ENCODE data around the gene CLDN9.
A peak's percentile ranks its signal among the peaks of the same experiment; 100 is the strongest.
"Not testable (repeated sequence)": the region's sequence is repeated elsewhere in the genome, so short reads cannot be mapped to it uniquely, and the experiment has no call there.

The CLDN9 gene

GRCh38 chr16:3032624-3033023, 19.9 kb downstream of the CLDN9 start:
- DNase-seq (ENCODE audit: low spot score), result no peak

- no peak for DNase-seq (ENCODE audit: low spot score)
Observed at GRCh38 chr16:3035289-3035971, 22.7 kb downstream of the CLDN9 start.

DNA sequence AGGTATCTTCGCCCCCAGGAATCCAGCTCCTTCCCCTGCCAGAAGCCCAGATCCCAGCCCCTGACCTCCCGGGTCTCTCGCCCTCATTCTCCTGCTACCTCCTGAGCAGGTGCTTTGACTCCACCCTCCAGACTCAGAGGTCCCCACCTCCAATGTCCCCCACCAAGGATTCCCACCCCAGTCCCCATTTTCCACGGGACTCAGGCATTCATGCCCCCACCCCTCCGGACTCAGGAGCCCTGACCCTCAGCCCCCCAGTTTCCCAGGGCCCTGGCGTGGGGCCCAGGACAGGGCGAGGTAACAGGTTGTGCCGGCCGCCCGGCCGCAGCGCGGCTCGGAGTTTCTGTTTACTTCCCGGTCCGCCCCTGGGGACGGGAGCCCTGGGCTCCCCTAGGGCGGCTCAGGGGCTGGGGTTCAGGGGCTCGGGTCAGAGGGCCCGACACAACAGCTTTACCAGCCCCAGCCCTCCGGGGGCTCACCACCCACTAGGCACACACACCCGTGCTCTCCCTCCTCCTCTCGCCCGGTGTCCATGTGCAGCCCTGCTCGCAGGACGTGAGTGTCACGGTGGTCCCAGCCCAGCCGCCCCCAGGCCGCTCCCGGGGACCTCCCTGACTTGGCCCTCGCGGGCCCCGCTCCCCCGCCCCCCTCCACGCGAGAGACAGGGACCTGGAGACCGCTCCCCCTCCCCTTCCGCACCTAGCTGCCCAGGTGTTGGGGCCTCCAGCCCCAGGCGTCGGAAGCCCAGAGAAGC, 23.4 kb downstream of the CLDN9 start:
- no peak for DNase-seq (ENCODE audit: low spot score)

DNA sequence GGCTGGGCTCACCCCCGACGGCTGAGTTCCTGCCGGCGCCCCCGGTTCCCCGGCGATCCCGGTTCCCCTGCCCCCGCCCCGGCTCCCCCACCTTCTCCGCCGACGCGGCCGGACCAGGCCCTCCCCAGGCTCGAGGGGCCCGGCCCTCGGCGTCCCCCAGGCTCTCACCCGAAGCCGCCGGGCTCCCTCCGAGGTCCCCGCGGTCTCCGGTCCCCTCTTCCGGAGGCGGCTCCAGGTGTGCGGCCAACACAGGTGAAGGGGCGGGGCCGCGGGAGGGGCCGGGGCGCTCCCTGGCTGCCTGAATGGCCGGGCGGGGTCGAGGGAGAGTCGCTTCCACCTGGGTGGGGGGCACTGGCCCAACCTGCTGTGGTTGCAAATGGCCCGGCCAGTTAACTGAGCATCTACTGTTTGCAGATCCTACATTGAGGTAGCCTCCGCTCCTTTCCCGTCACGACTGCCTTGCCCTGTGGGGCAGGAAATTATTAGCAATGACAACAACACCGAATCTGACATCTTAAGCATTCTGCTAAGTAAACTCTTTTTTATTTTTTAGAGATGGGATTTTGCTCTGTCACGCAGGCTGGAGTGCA, 24.1 kb downstream of the CLDN9 start, which contains the start of gene BICDL2:
Gene BICDL2 (minus strand): TSS at position 219 of the 590 bp plus-strand sequence. CDS start 1,448 bp downstream, outside the sequence.
- no peak for DNase-seq (ENCODE audit: low spot score)

GRCh38 chr16:3038256-3038655, 25.5 kb downstream of the CLDN9 start:
- no peak for DNase-seq (ENCODE audit: low spot score)

GRCh38 chr16:3038896-3039295, 26.2 kb downstream of the CLDN9 start:
- DNase-seq (ENCODE audit: low spot score), result no peak

- DNase-seq (ENCODE audit: low spot score), result no peak
Observed at GRCh38 chr16:3042376-3042775, 29.7 kb downstream of the CLDN9 start.

DNA sequence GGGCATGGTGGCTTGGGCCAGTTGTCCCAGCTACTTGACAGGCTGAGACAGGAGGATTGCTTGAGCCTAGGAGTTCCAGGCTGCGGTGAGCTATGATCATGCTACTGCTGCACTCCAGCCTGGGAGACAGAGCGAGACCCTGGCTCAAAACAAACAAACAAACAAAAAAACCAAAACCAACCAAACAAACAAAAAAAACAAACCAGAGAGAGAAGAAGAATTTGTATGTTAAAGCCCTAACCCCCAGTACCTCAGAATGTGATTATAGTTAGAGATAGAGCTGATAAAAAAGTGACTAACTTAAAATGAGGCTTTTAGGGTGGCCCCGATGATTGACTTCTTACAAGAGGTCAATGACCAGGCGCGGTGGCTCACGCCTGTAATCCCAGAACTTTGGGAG, 32.0 kb downstream of the CLDN9 start:
- no peak for DNase-seq (ENCODE audit: low spot score)

DNA sequence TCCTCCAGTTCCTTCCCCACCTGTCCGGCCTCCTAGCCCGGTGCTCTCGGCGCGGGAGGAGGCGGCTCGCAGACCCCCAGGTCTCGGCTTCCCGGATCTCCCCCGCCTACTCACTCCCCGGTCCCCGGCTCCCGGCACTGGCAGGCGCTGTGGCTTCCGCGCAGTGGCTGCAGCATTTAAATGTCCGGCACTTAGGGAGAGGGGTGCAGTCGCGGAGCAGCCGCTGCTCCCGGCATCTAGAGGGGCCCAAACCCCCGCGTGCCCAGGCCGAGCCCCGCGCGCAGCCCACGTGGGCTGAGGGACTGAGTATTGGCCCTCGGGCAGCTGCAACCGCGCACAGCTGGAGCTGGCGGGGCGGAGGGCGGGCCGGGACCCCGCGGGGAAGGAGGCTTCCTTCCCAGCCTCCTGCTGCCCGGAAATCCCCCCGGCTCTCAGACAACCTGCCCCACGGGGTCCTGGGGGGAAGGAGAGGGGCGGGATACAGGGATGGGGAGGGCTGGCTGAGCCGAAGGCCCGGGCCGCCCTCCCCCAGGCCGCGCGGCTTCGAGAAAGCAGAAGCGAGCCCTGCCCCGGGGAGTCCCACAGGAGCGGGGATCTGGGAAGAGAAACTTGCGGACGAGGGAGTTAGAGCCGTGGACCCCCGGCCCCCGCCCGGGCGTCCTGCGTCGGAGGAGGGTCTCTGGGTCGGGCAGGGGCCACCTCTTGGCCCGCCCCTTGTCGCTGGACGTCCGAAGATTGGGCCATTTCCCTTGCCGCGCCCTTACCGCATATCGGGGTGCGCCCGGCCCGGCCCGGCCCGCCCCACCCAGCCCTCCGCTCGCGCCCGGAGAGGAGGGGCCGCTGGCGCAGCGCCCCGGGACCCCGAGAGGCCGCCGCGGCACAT, 33.3 kb downstream of the CLDN9 start, which contains the start of gene MMP25:
Gene MMP25 (plus strand): TSS at position 804 of the 883 bp plus-strand sequence. CDS start 357 bp downstream, outside the sequence.
- no peak for DNase-seq (ENCODE audit: low spot score)

- peak; percentile 63 for DNase-seq (ENCODE audit: low spot score)
Observed at GRCh38 chr16:3046641-3047386, 34.1 kb downstream of the CLDN9 start.

- DNase-seq (ENCODE audit: low spot score), result no peak
Observed at GRCh38 chr16:3047387-3047720, 34.6 kb downstream of the CLDN9 start.

- DNase-seq (ENCODE audit: low spot score), result no peak
Observed at GRCh38 chr16:3049921-3050481, 37.3 kb downstream of the CLDN9 start.

DNA sequence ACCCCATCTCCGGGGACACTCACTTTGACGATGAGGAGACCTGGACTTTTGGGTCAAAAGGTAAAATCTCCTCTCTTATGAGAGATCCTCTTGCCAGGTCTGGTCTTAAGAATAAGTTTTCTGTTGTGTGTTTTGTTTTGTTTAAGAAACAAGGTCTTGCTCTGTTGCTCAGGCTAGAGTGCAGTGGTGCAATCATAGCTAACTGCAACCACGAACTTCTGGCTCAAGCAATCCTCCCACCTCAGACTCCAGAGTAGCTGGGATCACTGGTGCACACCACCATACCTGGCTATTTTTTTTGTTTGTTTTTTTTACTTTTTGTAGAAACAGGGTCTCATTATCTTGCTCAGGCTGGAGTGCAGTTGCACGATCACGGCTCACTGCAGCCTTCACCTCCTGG, 37.8 kb downstream of the CLDN9 start:
- no peak for DNase-seq (ENCODE audit: low spot score)

DNA sequence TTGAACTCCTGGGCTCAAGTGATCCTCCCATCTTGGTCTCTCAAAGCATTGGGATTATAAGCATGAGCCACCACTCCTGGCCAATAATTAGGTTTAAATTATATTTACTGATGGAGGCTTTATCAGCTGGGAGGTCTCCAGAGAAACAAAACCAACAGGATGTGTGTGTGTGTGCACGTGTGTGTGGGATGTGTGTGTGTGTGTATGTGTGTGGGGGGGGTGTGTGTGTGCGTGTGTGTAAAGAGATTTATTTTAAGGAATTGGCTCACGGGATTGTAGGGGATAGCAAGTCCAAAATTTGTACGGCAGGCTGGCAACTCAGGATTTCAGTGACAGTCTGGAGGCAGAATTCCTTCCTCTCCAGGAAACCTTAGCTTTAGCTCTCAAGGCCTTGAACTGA, 38.3 kb downstream of the CLDN9 start:
- no peak for DNase-seq (ENCODE audit: low spot score)

GRCh38 chr16:3051494-3051893, 38.8 kb downstream of the CLDN9 start:
- no peak for DNase-seq (ENCODE audit: low spot score)

GRCh38 chr16:3052571-3053329, 40.0 kb downstream of the CLDN9 start:
- DNase-seq (ENCODE audit: low spot score), result not testable (repeated sequence)

- DNase-seq (ENCODE audit: low spot score), result not testable (repeated sequence)
Observed at GRCh38 chr16:3053330-3053710, 40.6 kb downstream of the CLDN9 start.

DNA sequence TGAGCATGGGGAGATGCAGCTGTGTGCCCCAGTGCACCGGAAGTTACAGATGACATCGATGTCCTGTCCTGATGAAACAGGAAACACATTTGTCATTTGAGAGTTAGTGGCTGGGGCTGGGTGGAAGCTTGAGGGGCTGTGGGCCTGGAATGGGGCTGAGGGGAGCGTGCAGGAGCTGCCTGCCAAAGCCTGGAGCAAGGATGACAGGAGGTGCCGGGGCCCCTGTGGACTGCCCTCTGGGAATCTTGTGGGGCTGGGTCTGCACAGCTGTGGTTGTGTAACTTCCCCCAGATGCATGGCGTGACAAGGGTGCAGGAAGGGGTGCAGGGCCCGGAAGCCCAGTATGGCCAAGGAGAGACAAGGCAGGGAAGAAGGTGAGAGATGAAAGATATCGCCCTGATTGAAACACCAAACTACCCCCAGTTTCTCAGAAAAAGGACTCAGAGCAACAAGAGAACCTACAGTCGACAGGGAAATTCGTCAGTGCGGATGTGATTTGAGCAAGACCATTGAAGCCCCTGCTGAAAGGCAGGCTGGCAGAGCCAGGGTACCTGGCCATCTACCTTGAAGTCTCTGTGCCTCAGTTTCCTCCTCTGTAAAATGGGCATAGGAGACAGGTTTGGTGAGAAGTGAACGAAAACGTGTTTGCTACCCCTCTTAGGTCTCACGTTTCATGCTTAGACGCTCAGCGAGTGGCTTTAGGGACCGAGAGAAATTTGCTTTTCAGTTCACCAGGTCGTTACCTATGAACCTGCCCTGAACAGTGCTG, 42.4 kb downstream of the CLDN9 start:
- DNase-seq (ENCODE audit: low spot score), result no peak

GRCh38 chr16:3055734-3056115, 43.0 kb downstream of the CLDN9 start:
- not testable (repeated sequence) for DNase-seq (ENCODE audit: low spot score)

All from D341Med (cell line).